SK-N-MC (cell line): Measurements from ENCODE around the gene PIH1D2.
"Not testable (repeated sequence)": the region's sequence is repeated elsewhere in the genome, so short reads cannot be mapped to it uniquely, and the experiment has no call there.

Experiments
- EZH2 ChIP-seq: fragments of 200-600 bp; sonication (generic); IDR thresholded peaks from one replicate; pipeline ENCODE4 v1.6.1; 2017; ENCODE audit warnings: antibody characterized with exemption
- POLR2AphosphoS5 ChIP-seq: IDR thresholded peaks from 2 replicates; pipeline ENCODE4 v1.6.1; 2012; ENCODE audit warnings: mild to moderate bottlenecking, low read depth, low read length, borderline replicate concordance

GRCh38 chr11:112095302-112095701 is 21.5 kb upstream of the PIH1D2 start:
- TF ChIP-seq POLR2AphosphoS5, EZH2: not testable (repeated sequence)
